GM21360 (cell line): Measurements from ENCODE around the gene FKBP7.
"Not testable (repeated sequence)": the region's sequence is repeated elsewhere in the genome, so short reads cannot be mapped to it uniquely, and the experiment has no call there.

Experiments used
- ATAC-seq: cut with Tn5 transposase; IDR thresholded peaks from one replicate; pipeline ENCODE4 v1.9.1; 2021; ENCODE audit warnings: mild to moderate bottlenecking, moderate library complexity; ENCODE audit not compliant: unreplicated experiment

FKBP7 gene

GRCh38 chr2:178478439-178479274, at the start of gene FKBP7:
TSS of gene FKBP7 (minus strand) at chr2:178478600. CDS start at chr2:178478499, 101 bp downstream.
- peak; percentile 36 for ATAC-seq

GRCh38 chr2:178527592-178527991, 49.2 kb upstream of the FKBP7 start:
- ATAC-seq, result no peak

- no peak for ATAC-seq
Measured at GRCh38 chr2:178526256-178526655, 47.9 kb upstream of the FKBP7 start.

- not testable (repeated sequence) for ATAC-seq
Measured at GRCh38 chr2:178525460-178525859, 47.1 kb upstream of the FKBP7 start.

- ATAC-seq, result not testable (repeated sequence)
Measured at GRCh38 chr2:178525010-178525409, 46.6 kb upstream of the FKBP7 start.

GRCh38 chr2:178523596-178524134, 45.3 kb upstream of the FKBP7 start:
- ATAC-seq, result no peak

- peak; percentile 95 for ATAC-seq
Measured at GRCh38 chr2:178522950-178523595, 44.7 kb upstream of the FKBP7 start.

GRCh38 chr2:178521304-178522150, 43.1 kb upstream of the FKBP7 start:
- ATAC-seq, result no peak

- no peak for ATAC-seq
Measured at GRCh38 chr2:178517496-178517895, 39.1 kb upstream of the FKBP7 start.

- no peak for ATAC-seq
Measured at GRCh38 chr2:178514664-178515063, 36.3 kb upstream of the FKBP7 start.

GRCh38 chr2:178513876-178514275, 35.5 kb upstream of the FKBP7 start:
- ATAC-seq, result no peak

- ATAC-seq, result no peak
Measured at GRCh38 chr2:178512484-178512883, 34.1 kb upstream of the FKBP7 start.

GRCh38 chr2:178510384-178510783, 32.0 kb upstream of the FKBP7 start:
- no peak for ATAC-seq

GRCh38 chr2:178508646-178509045, 30.2 kb upstream of the FKBP7 start:
- ATAC-seq, result no peak

GRCh38 chr2:178506949-178507348, 28.5 kb upstream of the FKBP7 start:
- peak; percentile 12 for ATAC-seq

GRCh38 chr2:178506524-178506923, 28.1 kb upstream of the FKBP7 start:
- ATAC-seq, result no peak

- ATAC-seq, result no peak
Measured at GRCh38 chr2:178506101-178506500, 27.7 kb upstream of the FKBP7 start.

GRCh38 chr2:178502751-178503150, 24.4 kb upstream of the FKBP7 start:
- no peak for ATAC-seq

GRCh38 chr2:178499640-178500039, 21.2 kb upstream of the FKBP7 start:
- no peak for ATAC-seq

- no peak for ATAC-seq
Measured at GRCh38 chr2:178498137-178498536, 19.7 kb upstream of the FKBP7 start.

- no peak for ATAC-seq
Measured at GRCh38 chr2:178496049-178496448, 17.6 kb upstream of the FKBP7 start.
